Mucosa of descending colon (tissue), 3 donors: ENCODE measurements around the gene PTCH2. TPM values are rescaled to one million over a fixed set of nuclear protein-coding genes. Genes with fewer than 3 reads are reported as not detected.

Source experiments
- ATAC-seq: fragments of 200-7000 bp; cut with Tn5 transposase; one replicate; pipeline ENCODE4 v1.9.1; 2020; ENCODE audit warnings: mild to moderate bottlenecking, moderate library complexity
- DNase-seq, 3 donors: peaks; one replicate each; pipeline ENCODE4 v3.0.0-alpha.2; 2020
- H3K36me3 ChIP-seq: fragments of 200-600 bp; one replicate; pipeline ENCODE4 v1.8.0; 2021; ENCODE audit warnings: low read depth, mild to moderate bottlenecking
- H3K4me1 ChIP-seq: fragments of 200-600 bp; one replicate; pipeline ENCODE4 v1.8.0; 2021; ENCODE audit warnings: low read depth, mild to moderate bottlenecking
- H3K4me3 ChIP-seq: fragments of 200-600 bp; one replicate; pipeline ENCODE4 v1.8.0; 2021; ENCODE audit warnings: mild to moderate bottlenecking
- H3K9me3 ChIP-seq: fragments of 200-600 bp; one replicate; pipeline ENCODE4 v1.8.0; 2021; ENCODE audit warnings: mild to moderate bottlenecking
- intact Hi-C, 2 donors: fragments of 100-400 bp; cut with DNase I in 1 of 2; cut with micrococcal nuclease in 1 of 2; formaldehyde crosslinking; loops; one replicate each; pipeline versions ENCODE4 v1.11.0 to v1.11.1; 2022; cut with DNase I, micrococcal nuclease
- total RNA-seq, 3 donors: library from RNA; stranded (reverse); fragmentation: NEBNext Ultra II Directional in 2 of 3; extraction: Animal tissue kit (Norgen Biotek cat#: 25700) in 2 of 3; gene quantifications; one replicate each; pipeline versions ENCODE4 v1.2.1 to v1.2.4, GENCODE V29; 2021 to 2023
- TF ChIP-seq, protein P1 (sequence below): fragments of 200-600 bp; IDR thresholded peaks from one replicate; pipeline ENCODE4 v1.8.0; 2022; ENCODE audit warnings: antibody characterized with exemption, mild to moderate bottlenecking
- donor health status: DM: no; HTN: no; CAD: no; lungs with moderate emphysema.
- donor health status: DM: no; HTN: no; CAD: no.
- donor health status: DM: no; HTN: yes; CAD: no.

Gene PTCH2
- total RNA-seq, 3 donors from 2014 or later = 0.39 to 2.7 (median 0.64) TPM

- no peak for ATAC-seq
Measured at GRCh38 chr1:44832056-44832705, 10.9 kb downstream of the PTCH2 start.

DNA sequence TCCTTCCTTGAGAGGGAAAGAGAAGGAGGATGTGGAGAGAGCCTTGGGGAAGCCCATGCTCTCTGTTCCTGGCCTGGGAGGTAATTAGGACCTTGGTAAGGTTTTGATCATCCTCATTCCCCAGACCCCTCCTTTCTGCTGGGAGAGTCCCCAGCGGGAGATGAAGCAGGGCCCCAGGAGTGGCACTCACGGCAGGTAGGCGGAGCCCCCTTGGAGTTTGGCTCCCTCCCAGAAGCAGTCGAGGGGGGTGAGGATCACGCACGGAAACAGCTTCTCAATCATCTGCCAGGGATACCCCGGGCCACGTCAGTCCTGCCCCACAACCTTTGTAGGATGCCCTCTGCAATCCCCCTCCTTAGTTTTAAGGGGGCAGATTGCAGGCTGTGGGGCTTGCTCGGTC lies 11.5 kb downstream of the PTCH2 start:
- ATAC-seq (no peak), DNase-seq (no peak)
- Histone ChIP-seq H3K36me3 (no peaks in the 10 kb centered on the region), H3K4me1 (no peaks in the 10 kb centered on the region), H3K9me3 (no peaks in the 10 kb centered on the region), H3K4me3 (no peak overlapping the region)
- TF ChIP-seq, protein P1, sequence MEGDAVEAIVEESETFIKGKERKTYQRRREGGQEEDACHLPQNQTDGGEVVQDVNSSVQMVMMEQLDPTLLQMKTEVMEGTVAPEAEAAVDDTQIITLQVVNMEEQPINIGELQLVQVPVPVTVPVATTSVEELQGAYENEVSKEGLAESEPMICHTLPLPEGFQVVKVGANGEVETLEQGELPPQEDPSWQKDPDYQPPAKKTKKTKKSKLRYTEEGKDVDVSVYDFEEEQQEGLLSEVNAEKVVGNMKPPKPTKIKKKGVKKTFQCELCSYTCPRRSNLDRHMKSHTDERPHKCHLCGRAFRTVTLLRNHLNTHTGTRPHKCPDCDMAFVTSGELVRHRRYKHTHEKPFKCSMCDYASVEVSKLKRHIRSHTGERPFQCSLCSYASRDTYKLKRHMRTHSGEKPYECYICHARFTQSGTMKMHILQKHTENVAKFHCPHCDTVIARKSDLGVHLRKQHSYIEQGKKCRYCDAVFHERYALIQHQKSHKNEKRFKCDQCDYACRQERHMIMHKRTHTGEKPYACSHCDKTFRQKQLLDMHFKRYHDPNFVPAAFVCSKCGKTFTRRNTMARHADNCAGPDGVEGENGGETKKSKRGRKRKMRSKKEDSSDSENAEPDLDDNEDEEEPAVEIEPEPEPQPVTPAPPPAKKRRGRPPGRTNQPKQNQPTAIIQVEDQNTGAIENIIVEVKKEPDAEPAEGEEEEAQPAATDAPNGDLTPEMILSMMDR = no peak
- intact Hi-C loops = loop anchor here in 1 of 2 donors (10.0 kb wide), 1 partner anchor 47 kb away; the partner anchor contains the start of gene BEST4

More at GRCh38 chr1:44832056-44832705, 10.9 kb downstream of the PTCH2 start:
- Histone ChIP-seq H3K36me3 (no peaks in the 10 kb centered on the region), H3K9me3 (no peaks in the 10 kb centered on the region), H3K4me1 (no peaks in the 10 kb centered on the region), H3K4me3 (no peak overlapping the region)
- no peak for DNase-seq
- intact Hi-C loops = loop anchor here in 1 of 2 donors (10.0 kb wide), 1 partner anchor 47 kb away; the partner anchor contains the start of gene BEST4
- TF ChIP-seq, protein P1 = no peak

DNA sequence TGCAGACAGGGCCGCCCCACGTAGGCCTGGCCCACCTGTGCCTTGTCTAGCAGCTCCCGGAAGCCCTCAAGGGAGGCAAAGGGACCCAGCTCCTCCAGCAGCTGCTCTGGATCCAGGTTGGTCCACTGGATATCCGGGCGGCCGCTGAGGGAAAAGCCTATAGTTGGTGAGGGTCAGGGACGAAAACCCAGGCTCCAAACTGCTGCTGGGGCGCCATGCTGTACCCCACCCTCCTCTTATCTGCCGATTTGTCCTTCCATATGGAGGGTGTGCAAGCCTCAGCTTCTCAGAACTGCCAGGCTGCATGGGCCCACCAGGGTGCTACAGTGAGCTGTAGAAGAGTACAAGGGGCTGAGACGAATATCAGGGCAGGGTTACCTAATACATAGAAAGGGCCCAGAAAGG lies 12.2 kb downstream of the PTCH2 start:
- Histone ChIP-seq H3K4me1 (no peaks in the 10 kb centered on the region), H3K4me3 (no peak overlapping the region), H3K9me3 (no peaks in the 10 kb centered on the region), H3K36me3 (no peaks in the 10 kb centered on the region)
- ATAC-seq = no peak
- intact Hi-C loops = loop anchor here in 1 of 2 donors (10.0 kb wide), 1 partner anchor 46 kb away; the partner anchor contains the start of gene BEST4
- TF ChIP-seq, protein P1 = no peak
- no peak for DNase-seq

GRCh38 chr1:44829506-44830384 lies 13.3 kb downstream of the PTCH2 start:
- ATAC-seq (no peak), DNase-seq (peak in 1 of 3 donors; percentile 28)
- H3K4me3 ChIP-seq = no peak overlapping the region
- H3K36me3 ChIP-seq = no peaks in the 10 kb centered on the region
- H3K4me1 ChIP-seq = no peaks in the 10 kb centered on the region
- intact Hi-C loops = loop anchor here in 1 of 2 donors (10.0 kb wide), 1 partner anchor 45 kb away; the partner anchor contains the start of gene BEST4
- H3K9me3 ChIP-seq = no peaks in the 10 kb centered on the region
- TF ChIP-seq, protein P1 = no peak

- Histone ChIP-seq H3K9me3 (no peaks in the 10 kb centered on the region), H3K4me3 (no peak overlapping the region), H3K4me1 (no peaks in the 10 kb centered on the region), H3K36me3 (no peaks in the 10 kb centered on the region)
- TF ChIP-seq, protein P1 = no peak
- intact Hi-C loops = no loop called here
- DNase-seq (peak in 1 of 3 donors; percentile 27), ATAC-seq (no peak)
Measured at GRCh38 chr1:44828841-44829440, 14.1 kb downstream of the PTCH2 start.
